Activated B cell treated with CpG ODN at 0.5 μM for 24 hours (primary cell): ENCODE measurements around the gene SETD1A. TPM values are rescaled to one million over a fixed set of nuclear protein-coding genes. Genes with fewer than 3 reads are reported as not detected.
A peak's percentile ranks its signal among the peaks of the same experiment; 100 is the strongest.

ENCODE experiments used
- ATAC-seq: fragments of 200-7000 bp; cut with Tn5 transposase; one replicate; pipeline ENCODE4 v1.10.0; 2021; ENCODE audit warnings: low read depth, mild to moderate bottlenecking, moderate library complexity
- CTCF ChIA-PET: fragments of 350-600 bp; sonication (Branson Sonifier 250); formaldehyde crosslinking; loops from one replicate; lab custom pipeline; 2021; ENCODE audit warnings: antibody characterized with exemption; lab: Charles Lee
- POLR2A ChIA-PET: fragments of 350-600 bp; sonication (Branson Sonifier 250); formaldehyde crosslinking; loops from one replicate; lab custom pipeline; 2021; ENCODE audit warnings: antibody characterized with exemption; lab: Charles Lee
- DNase-seq: peaks from one replicate; pipeline ENCODE4 v3.0.0; 2022
- H3K27ac Mint-ChIP-seq: one replicate; pipeline ENCODE4 v1.8.0; 2020; ENCODE audit warnings: mixed read lengths
- H3K27me3 Mint-ChIP-seq: one replicate; pipeline ENCODE4 v1.8.0; 2021; ENCODE audit warnings: mixed read lengths
- H3K36me3 Mint-ChIP-seq: one replicate; pipeline ENCODE4 v1.8.0; 2021; ENCODE audit warnings: low read depth, mixed read lengths
- H3K4me1 Mint-ChIP-seq: one replicate; pipeline ENCODE4 v1.8.0; 2021; ENCODE audit warnings: mixed read lengths
- H3K4me3 Mint-ChIP-seq: one replicate; pipeline ENCODE4 v1.8.0; 2020; ENCODE audit warnings: mild to moderate bottlenecking, mixed read lengths
- H3K9me3 Mint-ChIP-seq: one replicate; pipeline ENCODE4 v1.8.0; 2020; ENCODE audit warnings: mixed read lengths
- intact Hi-C: fragments of 100-400 bp; cut with micrococcal nuclease; formaldehyde crosslinking; loops from one replicate; pipeline ENCODE4 v1.15.1; 2024
- total RNA-seq: library from RNA; stranded (reverse); gene quantifications from 2 replicates; pipeline ENCODE4 v1.2.3, GENCODE V29; 2022
- TF ChIP-seq, protein P1 (sequence below): fragments of 200-600 bp; IDR thresholded peaks from one replicate; pipeline ENCODE4 v1.8.0; 2022; ENCODE audit warnings: antibody characterized with exemption, mild to moderate bottlenecking

SETD1A gene
- total RNA-seq, 1 donor from 2014 or later = 32.8 TPM

DNA sequence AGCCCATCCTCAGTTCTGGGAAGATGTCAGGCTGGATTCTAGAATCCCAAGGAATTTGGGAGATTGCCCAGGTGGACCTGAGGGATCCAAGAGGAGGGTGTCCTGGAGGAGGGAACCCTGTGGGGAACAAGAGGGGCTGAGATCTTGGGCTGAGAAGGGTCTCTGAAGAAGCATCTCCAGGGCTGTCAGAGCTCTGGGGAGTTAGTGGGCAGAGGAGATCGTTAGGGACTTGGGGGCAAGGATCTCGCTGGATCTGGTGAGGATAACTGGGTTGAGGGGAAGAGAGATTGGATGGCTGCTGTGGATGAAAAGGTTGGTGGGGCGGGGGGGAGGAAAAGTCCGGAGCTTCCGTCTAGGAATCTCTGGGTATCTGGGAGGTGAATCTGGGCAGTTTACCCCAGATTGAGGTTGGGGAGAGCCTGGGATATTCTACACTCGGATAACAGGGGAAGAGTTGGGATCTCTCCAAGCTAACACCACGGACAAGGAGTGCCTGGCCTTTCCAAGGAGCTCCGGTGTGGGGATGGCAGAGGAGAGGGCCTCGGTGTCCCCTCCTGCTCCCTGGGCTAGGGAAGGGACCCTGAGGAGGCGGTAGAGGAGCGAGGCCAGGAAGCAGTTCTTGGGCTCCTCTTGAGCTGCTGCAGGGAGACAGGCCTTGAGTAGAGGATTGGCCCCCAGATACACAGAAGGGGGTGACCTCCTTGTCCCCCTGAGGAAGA is 32.5 kb upstream of the SETD1A start:
- TF ChIP-seq, protein P1, sequence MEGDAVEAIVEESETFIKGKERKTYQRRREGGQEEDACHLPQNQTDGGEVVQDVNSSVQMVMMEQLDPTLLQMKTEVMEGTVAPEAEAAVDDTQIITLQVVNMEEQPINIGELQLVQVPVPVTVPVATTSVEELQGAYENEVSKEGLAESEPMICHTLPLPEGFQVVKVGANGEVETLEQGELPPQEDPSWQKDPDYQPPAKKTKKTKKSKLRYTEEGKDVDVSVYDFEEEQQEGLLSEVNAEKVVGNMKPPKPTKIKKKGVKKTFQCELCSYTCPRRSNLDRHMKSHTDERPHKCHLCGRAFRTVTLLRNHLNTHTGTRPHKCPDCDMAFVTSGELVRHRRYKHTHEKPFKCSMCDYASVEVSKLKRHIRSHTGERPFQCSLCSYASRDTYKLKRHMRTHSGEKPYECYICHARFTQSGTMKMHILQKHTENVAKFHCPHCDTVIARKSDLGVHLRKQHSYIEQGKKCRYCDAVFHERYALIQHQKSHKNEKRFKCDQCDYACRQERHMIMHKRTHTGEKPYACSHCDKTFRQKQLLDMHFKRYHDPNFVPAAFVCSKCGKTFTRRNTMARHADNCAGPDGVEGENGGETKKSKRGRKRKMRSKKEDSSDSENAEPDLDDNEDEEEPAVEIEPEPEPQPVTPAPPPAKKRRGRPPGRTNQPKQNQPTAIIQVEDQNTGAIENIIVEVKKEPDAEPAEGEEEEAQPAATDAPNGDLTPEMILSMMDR = no peak
- POLR2A ChIA-PET = interaction anchor here (0.6 kb wide), 3 partner anchors 109 to 417 kb away, joined by 5 to 15 read pairs (median 8); no protein-coding TSS in a partner anchor
- ATAC-seq (no peak), DNase-seq (no peak)
- peak overlapping the region; percentile 56 for H3K27ac Mint-ChIP-seq
- H3K4me3 Mint-ChIP-seq = peak overlapping the region; percentile 76
- CTCF ChIA-PET = interaction anchor here (1.4 kb wide), 1 partner anchor 17 kb away, joined by 4 read pairs; no protein-coding TSS in a partner anchor
- H3K36me3 Mint-ChIP-seq = peaks cover 18% of the 10 kb centered on the region
- peaks cover 20% of the 10 kb centered on the region for H3K4me1 Mint-ChIP-seq
- no peaks in the 10 kb centered on the region for H3K9me3 Mint-ChIP-seq
- H3K27me3 Mint-ChIP-seq = no peaks in the 10 kb centered on the region
- intact Hi-C loops = loop anchor here (5.0 to 10.0 kb wide), 2 partner anchors 370 to 398 kb away; partner anchors contain the start of genes ZNF764 and ZNF768

DNA sequence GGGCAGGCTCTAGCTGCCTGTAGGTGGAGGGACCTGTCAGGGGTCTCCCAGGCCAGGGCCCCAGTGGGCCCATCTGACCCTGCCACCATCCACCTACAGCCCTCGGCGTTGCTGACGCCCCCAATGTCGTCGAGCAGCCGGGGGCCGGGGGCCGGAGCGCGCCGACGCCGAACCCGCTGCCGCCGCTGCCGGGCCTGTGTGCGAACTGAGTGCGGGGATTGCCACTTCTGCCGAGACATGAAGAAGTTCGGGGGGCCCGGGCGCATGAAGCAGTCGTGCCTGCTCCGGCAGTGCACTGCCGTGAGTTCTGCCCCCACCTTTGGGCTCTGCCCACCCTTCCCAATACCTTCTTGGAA is 31.9 kb upstream of the SETD1A start:
- no peak overlapping the region for H3K4me3 Mint-ChIP-seq
- H3K36me3 Mint-ChIP-seq = peaks cover 19% of the 10 kb centered on the region
- H3K9me3 Mint-ChIP-seq = no peaks in the 10 kb centered on the region
- intact Hi-C loops = loop anchor here (10.0 kb wide), 1 partner anchor 371 kb away; the partner anchor contains the start of gene ZNF764
- peaks cover 20% of the 10 kb centered on the region for H3K4me1 Mint-ChIP-seq
- no peak for ATAC-seq
- TF ChIP-seq, protein P1 = no peak
- no peaks in the 10 kb centered on the region for H3K27me3 Mint-ChIP-seq
- no peak overlapping the region for H3K27ac Mint-ChIP-seq
- no peak for DNase-seq
- ChIA-PET CTCF (interaction anchor here (1.4 kb wide), 1 partner anchor 17 kb away, joined by 4 read pairs; no protein-coding TSS in a partner anchor), POLR2A (interaction anchor here (0.6 kb wide), 2 partner anchors 110 to 417 kb away, joined by 8 to 15 read pairs; no protein-coding TSS in a partner anchor)

DNA sequence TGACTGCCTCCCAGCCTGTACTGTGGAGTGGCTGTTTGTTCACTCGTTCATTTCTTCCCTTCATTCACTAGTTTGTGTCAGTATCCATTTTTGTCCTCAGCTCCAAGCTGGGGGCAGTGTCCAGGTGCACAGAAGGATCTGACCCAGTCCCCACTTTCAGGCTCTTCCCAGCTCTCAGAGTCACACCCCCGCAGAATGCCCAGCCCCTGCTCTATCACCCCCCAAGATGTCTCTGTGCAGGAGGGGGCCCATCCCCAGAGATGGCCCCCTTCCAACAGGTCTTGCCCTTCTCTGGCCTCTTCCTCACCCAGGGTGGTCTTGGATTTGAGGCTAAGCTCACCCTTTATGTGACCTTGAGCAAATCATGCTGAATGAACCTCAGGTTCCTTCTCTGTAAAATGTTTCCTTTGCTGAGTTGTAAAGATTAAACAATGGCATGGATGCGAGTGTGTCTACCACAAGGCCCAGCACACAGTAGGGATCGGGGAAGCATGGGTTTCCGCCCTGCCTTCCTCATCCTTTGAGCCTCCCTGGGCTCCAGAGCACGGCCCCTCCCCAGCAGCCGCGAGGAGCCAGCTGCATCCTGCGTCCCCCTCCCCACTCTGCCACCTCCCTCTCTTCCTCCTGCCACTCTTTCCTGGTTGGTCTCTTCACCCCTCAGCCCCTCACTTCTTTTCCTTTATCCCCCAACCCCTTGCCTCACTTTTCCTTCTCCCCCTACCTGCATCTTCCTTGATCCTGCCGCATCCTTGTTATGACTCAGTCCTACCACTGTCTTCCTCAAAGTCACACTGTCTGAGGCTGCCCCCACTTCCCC is 31.4 kb upstream of the SETD1A start:
- POLR2A ChIA-PET = interaction anchor here (0.5 to 1.0 kb wide), 4 partner anchors 110 to 418 kb away, joined by 3 to 15 read pairs (median 6); partner anchors contain the start of gene ZNF764

DNA sequence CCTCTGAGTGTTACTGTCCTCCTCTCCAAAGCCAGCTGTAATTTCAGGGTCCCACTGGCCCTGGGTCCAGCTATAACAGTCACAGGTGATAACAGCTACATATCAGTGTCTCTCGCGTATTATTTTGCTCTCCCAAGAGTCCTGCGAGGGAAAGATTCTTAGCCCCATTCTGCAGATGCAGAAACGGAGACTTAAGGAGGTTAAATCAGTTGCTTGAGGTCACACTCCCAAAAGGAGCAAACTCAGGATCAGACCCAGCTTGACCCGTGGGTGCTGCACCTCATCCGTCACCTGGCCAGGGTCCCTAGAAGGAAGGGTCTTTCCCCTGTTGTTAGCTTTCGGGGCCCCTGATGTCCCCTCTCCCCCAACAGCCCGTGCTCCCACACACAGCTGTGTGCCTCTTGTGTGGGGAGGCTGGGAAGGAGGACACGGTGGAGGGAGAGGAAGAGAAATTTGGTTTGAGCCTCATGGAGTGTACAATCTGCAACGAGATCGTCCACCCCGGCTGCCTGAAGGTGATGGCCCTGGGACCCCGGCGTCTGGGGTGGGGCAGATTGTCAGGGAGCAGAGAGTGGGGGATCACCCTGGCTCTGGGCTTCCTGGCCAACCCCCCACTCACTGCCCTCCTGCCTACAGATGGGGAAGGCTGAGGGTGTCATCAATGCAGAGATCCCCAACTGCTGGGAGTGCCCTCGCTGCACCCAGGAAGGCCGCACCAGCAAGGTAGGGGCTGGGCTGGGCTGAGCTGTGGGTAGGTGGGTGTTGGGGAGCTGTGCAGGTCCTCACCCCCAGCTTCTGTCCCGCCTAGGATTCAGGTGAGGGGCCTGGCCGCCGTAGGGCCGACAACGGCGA is 30.4 kb upstream of the SETD1A start:
- Mint-ChIP-seq H3K4me1 (peaks cover 14% of the 10 kb centered on the region), H3K27ac (no peak overlapping the region), H3K9me3 (no peaks in the 10 kb centered on the region), H3K4me3 (no peak overlapping the region), H3K27me3 (no peaks in the 10 kb centered on the region), H3K36me3 (peaks cover 31% of the 10 kb centered on the region)
- TF ChIP-seq, protein P1 = no peak
- CTCF ChIA-PET = no interaction called here
- POLR2A ChIA-PET = interaction anchor here (1.0 to 1.8 kb wide), 2 partner anchors 30 to 369 kb away, joined by 4 read pairs; partner anchors contain the start of genes SETD1A and ZNF764
- DNase-seq = no peak
- intact Hi-C loops = loop anchor here (10.0 kb wide), 1 partner anchor 372 kb away; the partner anchor contains the start of gene ZNF764
- ATAC-seq = no peak

More for the DNA sequence above, 31.4 kb upstream of the SETD1A start:
- TF ChIP-seq, protein P1 = no peak
- H3K4me3 Mint-ChIP-seq = peak overlapping the region; percentile 29
- peaks cover 18% of the 10 kb centered on the region for H3K4me1 Mint-ChIP-seq
- intact Hi-C loops = loop anchor here (10.0 kb wide), 1 partner anchor 371 kb away; the partner anchor contains the start of gene ZNF764
- peak overlapping the region; percentile 20 for H3K27ac Mint-ChIP-seq
- no peaks in the 10 kb centered on the region for H3K27me3 Mint-ChIP-seq
- DNase-seq = no peak
- ATAC-seq = no peak
- H3K36me3 Mint-ChIP-seq = peaks cover 25% of the 10 kb centered on the region
- CTCF ChIA-PET = interaction anchor here (1.4 kb wide), 1 partner anchor 16 kb away, joined by 4 read pairs; no protein-coding TSS in a partner anchor
- H3K9me3 Mint-ChIP-seq = no peaks in the 10 kb centered on the region
